ENCODE data around the gene SLC1A1. TPM values are rescaled to one million over a fixed set of nuclear protein-coding genes. Genes with fewer than 3 reads are reported as not detected.

SLC1A1 gene
- total RNA-seq, 1 donor from 2014 or later = 2.5 TPM

Other genes with a start within 250 kb of the SLC1A1 start
- gene GLIS3, start 190.4 kb upstream of the SLC1A1 start, total RNA-seq = 4.8 TPM
- gene PLPP6, start 171.8 kb downstream of the SLC1A1 start, total RNA-seq = 1.9 TPM
- gene SPATA6L, start 176.0 kb downstream of the SLC1A1 start, total RNA-seq = 0.35 TPM
- 40.2 TPM for gene CDC37L1, start 189.1 kb downstream of the SLC1A1 start, total RNA-seq